ENCODE results near the gene PPP2R1A.
"Not testable (repeated sequence)": the region's sequence is repeated elsewhere in the genome, so short reads cannot be mapped to it uniquely, and the experiment has no call there.

The PPP2R1A gene

DNA sequence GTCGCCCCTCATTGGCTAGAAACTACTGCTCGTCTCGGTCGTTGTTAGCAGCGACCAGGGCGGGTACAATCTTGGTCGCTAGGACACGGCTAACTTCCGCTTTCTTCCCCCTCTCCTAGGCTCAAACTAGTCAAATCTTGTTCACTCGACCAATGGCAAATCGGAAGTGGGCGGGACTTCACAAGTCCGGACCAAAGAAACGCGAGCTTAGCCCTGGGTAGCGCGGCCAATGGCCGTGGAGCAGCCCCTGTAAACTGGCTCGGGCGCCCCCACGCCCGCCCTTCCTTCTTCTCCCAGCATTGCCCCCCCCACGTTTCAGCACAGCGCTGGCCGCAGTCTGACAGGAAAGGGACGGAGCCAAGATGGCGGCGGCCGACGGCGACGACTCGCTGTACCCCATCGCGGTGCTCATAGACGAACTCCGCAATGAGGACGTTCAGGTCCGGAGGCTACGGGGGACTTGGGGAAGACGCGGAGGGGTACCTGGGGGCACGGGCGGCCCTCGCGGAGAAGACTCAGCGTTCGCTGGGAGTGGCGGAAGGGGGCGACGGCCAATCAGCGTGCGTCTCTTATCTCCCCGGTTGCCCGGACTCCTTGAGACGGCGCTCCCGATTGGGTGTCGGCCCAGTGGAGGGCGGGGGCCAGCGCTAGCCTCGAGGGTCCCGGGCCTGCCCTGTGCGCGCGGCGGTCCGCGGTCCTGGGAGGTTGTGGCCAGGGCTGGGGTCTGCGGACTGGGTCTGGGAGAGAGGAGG, at the start of gene PPP2R1A:
TSS of gene PPP2R1A (plus strand) at position 318 of the 752 bp plus-strand sequence. CDS start at position 363, 45 bp downstream.
- peak; percentile 100 for DNase-seq

DNA sequence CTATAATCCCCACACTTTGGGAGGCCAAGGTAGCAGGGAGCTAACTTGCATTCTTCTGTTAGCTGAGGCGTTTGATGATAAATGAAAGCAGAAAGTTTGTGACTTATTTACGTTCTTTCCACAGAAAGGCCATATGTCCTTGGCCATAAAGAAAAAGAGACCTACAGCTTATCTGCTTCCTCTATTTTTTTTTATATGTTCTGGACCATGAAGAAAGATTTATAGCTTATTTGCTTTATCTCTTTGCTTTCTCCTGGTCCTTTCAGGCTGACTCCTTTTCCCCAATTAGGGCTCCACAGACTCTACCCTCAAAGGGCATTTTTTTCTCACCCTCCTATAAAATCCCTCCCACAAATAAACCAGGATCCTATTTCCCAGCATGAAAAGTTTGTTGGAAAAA, 48.6 kb upstream of the PPP2R1A start:
- DNase-seq, result peak; percentile 17

DNA sequence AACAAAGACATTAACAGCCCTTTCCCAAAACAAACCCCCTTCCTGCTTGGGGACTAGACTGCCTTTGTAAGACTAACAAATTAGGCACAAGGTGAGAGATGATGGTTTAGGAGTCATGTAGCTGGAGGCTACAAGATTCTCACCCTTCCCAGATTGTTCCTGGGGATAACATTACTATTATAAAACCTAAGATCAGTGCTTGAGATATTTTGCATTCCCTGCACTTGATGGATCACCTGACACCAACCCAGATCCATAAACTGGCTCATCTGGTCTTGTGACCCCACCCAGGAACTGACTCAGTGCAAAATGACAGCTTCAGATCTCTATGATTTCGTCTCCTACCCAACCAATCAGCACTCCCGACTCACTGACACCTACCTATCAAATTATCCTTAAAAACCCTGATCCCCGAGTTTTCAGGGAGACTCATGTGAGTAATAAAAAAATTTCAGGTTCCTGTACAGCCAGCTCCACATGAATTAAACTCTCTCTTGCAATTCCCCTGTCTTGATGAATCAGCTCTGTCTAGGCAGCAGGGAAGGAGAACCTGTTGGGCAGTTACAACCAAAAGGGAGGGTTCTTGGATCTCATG, 47.8 kb upstream of the PPP2R1A start:
- DNase-seq, result no peak

DNA sequence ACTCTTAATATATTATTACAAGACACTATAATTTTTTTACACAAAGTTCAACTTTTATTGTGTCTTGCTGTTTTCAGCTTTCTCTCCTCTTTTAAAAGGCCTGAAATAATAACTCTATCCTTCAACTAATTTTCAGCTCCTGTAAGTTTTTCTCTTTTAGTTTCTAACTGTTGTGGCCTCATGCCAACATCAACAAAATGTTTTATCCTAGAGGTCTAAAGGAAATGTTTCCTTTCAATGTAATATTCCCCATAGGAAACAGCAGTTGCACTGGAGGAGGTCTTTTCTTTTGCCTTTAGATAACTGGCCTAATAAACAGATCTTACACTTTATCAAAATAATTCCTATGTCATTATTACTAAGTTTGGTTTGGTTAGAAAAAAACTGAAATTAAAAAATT, 41.6 kb upstream of the PPP2R1A start:
- no peak for DNase-seq

DNA sequence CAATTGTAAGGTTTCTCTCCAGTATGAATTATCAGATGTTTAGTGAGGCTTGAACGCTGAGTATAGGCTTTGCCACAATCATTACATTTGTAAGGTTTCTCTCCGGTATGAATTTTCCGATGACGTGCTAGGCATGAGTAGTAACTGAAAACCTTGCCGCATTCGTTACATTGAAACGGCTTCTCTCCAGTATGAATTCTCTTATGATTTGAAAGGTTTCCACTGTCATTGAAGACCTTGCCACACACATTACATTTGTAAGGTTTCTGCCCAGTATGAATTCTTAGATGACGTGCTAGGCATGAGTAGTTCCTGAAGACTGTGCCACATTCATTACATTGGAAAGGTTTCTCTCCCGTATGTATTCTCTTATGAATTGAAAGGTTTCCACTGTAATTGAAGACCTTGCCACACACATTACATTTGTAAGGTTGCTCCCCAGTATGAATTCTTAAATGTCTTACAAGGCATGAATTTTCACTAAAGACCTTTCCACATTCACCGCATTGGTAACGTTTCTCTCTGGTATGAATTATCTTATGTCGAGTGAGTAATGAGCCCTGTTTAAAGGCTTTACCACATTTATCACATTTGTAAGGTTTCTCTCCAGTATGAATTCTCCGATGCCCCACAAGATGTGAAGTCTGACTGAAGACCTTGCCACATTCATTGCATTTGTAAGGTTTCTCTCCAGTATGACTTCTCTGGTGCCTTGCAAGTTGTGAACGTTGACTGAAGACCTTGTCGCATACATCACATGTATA, 34.1 kb upstream of the PPP2R1A start:
- DNase-seq, result no peak

DNA sequence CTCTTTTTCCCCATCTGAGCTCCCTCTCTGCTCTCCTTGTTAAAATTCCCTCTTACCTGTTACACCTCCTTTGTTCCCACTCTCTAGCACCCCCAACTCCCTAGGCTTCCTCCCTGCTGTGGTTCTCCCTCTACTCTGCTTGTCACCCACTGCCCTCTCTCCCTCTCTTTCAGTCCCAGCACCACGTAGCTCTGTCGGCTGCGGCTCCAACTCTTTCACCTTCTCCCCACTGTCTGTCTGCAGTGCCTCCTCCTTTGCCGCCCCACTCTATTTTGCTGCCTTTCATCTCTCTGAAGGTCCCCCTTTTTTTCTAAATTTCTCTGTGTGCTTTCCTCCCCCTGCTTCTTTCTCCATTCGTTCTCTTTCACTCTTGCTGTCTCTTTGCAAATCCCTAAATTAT, 19.5 kb upstream of the PPP2R1A start:
- peak; percentile 26 for DNase-seq

DNA sequence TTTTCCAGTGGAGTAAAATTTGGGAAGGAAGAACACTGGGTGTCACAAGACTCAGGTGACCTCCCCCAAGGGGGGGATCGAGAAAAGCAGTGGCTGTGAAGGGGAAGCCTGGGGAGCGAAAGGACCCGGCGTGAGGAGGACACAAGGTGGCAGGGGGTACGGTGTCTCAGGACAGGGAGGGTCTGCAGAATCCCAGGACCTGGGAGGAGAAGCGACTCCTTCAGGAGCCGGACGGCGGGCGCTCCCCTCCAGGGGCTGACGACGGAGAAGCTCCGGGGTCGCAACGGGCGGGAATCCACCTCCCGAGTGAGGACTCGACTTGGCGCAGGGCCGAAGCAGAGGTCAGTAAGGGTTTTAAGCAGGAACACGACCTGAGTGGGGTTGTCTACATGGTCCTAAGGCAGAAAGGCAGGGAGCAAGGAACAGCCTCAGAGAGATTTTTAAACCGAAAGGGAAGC, 19.0 kb upstream of the PPP2R1A start:
- DNase-seq, result peak; percentile 68

DNA sequence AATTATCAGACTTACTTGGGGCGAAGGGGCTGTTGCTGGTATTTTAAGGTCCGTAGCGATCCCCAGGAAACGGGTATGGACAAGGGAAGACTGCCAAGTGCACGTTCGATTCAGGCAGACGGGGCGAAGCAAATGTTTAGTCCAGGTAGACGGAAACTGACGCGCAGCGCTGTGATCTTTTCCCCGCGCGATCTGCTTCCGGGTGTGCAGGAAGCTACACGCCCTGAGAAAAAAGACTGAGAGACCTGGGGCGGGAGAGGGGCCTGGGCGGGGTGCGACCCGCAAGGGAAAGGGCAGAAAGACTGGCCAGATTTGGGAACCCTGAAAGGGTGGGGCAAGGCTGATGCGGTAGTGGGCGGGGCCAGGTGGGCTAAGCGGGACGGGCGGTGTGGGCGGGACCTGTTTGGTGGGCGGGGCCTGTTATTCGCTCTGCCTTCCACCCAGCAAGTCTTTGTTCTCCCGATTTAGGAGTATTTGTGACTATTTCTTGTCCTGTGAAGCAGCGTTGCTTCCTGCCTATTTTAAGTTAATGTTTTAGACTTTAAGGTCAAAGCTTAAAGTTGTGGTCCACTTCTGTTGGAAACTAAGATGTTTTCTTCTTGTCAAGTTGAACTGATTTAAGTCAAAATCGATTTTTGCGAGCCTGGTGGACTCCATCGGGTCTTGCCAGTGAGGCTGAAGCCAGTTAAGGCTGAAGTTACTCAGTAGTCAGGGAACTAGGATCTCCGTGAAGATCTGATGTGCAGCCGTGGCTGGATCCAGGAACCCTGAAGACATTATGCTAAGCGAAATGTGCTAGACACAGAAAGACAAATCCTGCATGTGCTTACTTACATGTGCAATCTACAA, 18.3 kb upstream of the PPP2R1A start, which contains the start of gene ZNF836:
TSS of gene ZNF836 (minus strand) at position 301 of the 849 bp plus-strand sequence. CDS start 3,549 bp downstream, outside the sequence.
- DNase-seq, result peak; percentile 90

DNA sequence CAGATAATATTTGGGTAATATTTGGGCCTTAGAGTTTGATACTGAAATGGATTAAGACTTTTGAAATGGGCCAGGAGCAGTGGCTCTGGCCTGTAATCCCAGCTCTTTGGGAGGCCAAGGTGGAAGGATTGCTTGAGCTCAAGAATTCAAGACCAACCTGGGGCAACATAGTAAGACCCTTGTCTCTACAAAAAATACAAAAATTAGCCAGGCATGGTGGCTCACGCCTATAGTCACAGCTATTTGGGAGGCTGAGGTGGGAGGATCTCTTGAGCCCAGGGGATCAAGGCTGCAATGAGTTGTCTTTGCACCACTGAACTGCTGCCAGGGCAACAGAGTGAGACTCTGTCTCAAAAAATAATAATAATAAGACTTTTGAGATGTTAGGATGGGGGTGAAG, 17.5 kb upstream of the PPP2R1A start:
- DNase-seq, result no peak

DNA sequence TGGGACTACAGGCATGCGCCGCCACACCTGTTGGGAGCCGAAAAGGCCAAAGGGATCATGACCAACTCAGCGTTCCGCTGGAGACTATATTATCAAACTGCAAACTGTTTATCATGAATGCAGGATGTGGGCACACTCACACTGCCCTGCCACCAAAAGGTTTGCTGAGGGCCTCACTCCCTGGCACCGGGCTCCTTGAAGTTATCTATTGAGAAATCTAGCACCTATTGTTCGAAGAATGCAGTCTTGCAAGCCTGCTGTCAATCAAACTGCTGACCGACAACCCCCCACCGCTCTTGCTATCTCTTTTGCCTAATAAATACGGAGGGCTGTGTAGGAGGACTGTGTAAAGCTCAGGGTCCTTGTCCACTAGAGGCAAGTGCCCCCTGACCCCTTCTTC, 13.3 kb upstream of the PPP2R1A start:
- DNase-seq, result no peak

DNA sequence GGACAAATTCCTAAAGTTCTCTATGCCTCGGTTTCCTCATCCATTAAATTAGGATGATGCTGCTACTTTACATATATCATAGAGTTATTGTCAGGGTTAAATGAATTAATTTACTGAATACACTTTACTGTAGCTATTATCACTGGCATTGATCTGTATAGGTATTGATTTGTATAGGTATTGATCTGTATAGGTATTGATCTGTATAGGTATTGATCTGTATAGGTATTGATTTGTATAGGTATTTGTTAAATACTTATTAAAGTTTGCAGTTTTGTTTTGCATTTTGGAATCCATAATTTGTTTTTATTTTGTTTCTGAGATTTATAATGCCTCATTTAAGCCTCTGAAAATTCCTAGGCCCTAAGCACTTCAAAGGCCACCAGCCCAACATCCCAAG, 2.4 kb upstream of the PPP2R1A start:
- DNase-seq, result no peak

DNA sequence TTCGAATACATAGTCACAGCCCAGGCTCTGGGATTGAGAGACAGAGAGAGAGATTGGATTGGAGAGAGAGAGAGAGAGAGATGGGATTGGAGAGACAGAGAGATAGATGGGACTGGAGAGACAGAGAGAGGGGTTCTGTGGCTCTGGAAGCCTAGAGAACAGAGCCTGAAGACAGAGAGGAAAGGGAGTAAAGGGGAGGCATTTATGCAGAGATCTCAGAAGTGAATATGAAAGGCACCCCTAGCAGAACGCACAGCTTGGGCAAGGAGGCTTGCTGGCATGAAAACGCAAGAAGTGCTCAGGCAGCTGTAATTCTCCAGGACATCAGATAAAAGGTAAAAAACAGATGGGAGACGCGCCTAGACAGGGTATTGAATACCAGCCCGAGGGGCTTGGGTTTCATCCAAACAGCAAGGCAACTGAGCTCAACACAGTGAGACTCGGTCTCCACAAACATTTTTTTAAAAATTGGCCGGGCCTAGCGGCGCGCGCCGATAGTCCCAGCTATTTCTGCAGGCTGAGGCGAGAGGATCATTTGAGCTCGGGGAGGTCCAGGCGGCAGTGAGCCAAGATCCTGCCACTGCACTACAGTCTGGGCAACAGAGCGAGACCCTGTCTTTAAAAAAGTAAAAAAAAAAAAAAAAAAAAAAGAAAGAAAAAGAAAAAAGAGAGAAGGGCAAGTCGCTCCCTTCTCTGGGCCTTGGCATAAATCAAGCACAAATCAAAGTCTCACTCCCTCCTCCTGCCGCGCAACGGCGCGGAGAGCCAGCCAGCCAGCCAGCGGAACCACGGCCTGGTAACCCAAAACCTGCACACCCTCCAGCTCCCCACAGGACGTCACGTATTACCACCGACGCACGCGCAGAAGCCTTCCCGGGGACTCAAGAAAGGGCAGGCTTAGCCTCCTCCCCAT, 774 bp upstream of the PPP2R1A start:
- peak; percentile 85 for DNase-seq

DNA sequence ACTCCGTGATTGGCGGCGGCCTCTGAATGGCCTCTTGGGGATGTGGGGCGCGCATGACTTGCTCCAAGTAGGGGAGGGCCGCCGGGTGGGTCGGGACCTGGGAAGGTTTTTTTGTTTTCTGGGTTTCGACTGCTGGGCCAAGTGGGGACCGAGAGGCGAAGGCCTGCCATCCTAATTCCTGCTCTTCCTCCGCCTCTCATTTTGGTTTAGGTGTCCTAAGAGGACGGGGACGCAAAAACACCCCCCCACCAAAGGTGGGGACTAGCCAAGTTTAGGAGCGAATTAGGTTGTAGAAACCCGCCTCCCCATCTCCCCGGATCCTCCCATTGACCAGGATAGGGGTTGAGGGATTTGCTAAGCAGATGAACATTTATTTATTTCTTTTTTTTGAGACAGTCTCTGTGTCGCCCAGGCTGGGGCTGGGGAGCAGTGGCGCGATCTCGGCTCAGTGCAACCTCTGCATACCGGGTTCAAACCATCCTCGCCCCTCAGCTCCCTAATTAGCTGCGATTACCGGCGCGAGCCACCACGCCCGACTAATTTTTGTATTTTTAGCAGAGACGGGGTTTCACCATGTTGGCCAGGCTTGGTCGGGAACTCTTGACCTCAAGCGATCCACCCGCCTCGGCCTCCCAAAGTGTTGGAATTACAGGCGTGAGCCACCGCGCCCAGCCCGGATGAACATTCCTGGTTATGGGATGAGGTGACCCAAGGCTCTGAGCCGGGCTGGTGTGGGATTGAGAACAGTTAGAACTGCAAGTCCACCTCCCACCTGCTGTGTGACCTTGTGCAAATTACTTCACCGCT, 838 bp downstream of the PPP2R1A start:
- DNase-seq, result peak; percentile 57

DNA sequence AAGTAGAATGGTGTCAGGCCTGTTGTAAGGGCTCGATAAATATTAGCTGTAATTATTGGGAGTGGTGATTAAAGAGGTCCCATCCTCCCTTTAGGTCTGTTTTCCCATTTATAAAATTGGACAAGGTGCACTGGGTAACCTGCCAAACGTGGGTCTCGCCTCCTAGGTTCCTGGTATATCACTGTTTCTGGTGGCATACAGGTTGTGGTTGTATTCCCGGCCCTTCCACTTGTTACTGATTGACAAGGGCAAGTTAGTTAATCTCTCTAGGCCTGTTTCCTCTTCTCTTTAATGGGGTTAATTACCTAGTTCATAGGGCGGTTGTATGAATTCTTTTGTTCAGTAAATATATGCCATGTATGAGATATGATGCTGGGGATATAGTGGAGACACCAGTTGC, 1.5 kb downstream of the PPP2R1A start:
- no peak for DNase-seq

DNA sequence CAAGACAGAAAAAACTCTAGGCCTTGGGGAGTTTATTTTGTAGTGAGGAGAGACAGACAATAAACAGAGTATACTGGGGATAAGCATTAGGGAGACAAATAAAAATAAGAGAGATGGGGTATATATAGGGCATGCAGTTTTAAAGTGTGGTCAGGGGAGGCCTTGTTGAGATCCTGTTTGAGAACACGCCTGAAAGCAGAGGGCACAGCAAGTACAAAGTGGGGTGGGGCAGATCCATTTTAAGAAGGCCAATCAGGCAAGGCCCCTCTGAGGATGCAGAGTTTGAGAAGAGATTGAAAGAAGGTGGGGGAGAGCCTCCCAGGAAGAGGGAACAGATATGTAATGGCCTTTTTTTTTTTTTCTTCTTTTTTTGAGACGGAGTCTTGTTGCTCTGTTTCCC, 2.1 kb downstream of the PPP2R1A start:
- DNase-seq, result no peak

DNA sequence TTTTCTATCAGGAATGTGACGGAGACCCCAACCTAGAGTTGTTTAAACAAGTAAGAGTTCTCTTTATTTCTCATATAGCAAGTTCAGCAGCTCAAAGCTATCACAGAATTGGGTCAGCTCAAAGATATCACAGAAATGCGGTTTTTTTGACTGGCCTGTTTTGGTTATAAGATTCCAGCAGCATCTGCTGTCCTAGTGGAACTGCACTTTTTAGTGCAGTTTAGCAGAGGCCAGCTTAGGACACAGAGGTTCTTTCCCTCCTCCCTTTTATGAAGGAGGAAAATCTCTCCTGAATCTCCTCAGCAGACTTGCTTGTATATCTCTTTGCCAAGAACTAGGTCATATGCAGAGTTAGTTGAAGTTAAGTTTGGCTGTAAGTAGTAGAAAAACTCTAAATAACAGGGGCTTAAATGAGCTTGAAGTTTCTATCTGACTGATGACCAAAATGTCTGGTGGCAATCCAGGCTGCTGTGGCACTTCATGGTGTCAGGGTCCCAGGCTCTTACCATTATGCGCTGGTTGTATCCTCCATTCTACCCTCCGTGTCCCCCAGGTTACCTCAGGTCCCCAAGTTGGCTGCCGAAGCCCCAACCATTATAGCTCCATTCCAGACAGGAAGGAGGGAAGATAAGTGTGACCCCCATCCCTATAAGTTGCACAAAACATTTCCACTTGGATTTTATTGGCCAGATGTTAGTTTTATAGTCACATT, 6.6 kb downstream of the PPP2R1A start:
- no peak for DNase-seq

DNA sequence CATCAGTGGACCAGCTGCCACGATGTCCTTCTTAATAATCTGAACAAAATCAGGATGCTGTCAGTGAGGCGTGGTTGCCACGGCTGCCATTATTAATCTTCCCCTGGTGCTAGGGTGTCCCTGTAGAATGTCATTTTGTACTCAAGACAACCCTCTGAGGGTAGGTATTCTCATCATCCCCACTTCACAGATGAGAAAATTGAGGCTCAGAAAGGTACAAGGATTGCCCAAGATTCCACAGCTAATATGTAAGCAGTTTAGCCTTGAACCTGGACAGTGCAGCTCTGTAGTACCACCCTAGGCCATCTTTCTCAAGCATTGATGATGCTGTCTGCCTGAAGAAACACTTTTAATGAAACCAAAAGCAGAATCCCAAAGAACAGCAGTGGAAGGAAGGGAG, 8.1 kb downstream of the PPP2R1A start:
- no peak for DNase-seq

DNA sequence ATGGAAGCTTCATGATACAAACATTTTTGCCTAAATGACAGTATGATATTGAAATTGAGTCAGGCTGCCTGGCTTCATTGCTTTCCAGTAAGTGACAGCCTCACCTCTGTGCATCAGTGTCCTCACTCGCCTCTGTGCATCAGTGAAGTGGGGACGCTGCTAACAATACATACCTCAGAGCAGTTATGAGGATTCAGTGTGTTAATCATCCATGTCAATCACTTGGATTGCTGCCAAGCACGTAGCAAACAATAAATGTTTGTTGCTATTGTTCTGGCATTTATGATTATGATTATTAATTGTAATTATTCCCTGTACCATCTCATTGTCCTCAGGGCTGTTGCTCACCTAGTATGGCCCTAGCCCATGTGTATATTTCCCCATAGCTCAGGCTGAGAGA, 8.8 kb downstream of the PPP2R1A start:
- DNase-seq, result no peak

DNA sequence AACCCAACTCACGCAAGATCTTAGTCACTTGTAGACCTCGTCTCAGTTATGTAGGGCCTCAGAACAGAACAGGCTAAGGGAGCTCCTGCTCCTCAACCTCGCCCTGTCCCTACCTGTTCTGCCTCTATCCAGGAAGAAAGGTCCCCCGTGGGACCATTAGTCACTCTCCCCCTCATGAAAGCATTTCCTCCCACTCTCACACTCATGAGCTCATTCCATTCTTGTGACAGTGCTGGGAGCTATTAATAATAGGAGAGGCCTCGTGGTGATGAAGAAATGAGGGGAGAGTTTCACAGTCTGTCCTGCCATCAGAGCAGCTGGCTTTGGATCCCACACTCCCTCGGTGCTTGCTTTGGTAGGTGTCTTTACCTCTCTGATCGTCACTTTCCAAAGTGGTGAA, 10.2 kb downstream of the PPP2R1A start:
- no peak for DNase-seq

DNA sequence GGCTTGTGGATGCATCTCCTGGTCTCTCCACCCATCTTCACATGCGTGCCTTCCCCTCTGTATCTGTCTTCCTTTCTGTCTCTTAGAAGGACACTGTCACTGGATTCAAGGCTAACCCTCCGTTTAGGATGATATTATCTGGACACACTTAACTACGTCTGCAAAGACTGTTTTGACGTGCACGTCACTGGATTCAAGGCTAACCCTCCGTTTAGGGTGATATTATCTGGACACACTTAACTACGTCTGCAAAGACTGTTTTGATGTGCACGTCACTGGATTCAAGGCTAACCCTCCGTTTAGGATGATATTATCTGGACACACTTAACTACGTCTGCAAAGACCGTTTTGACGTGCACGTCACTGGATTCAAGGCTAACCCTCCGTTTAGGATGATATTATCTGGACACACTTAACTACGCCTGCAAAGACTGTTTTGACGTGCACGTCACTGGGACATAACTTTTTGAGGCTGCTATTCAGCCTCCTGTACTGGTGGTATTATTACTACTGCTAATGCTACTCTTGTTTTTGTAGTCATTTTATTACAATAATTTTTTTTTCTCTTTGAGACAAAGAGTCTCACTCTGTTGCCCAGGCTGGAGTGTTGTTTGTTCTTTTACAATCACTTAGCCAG, 11.0 kb downstream of the PPP2R1A start:
- not testable (repeated sequence) for DNase-seq
